GM12892 (cell line): ENCODE data around the gene RARRES2.
A peak's percentile ranks its signal among the peaks of the same experiment; 100 is the strongest.

ENCODE experiments used
- POLR2AphosphoS5 ChIP-seq: IDR thresholded peaks from 2 replicates; pipeline ENCODE4 v1.6.1; 2011; ENCODE audit warnings: low read depth, low read length, control low read depth
- TAF1 ChIP-seq: IDR thresholded peaks from 2 replicates; pipeline ENCODE4 v1.6.1; 2011; ENCODE audit warnings: low read depth, mild to moderate bottlenecking, control low read depth, low read length, borderline replicate concordance

DNA sequence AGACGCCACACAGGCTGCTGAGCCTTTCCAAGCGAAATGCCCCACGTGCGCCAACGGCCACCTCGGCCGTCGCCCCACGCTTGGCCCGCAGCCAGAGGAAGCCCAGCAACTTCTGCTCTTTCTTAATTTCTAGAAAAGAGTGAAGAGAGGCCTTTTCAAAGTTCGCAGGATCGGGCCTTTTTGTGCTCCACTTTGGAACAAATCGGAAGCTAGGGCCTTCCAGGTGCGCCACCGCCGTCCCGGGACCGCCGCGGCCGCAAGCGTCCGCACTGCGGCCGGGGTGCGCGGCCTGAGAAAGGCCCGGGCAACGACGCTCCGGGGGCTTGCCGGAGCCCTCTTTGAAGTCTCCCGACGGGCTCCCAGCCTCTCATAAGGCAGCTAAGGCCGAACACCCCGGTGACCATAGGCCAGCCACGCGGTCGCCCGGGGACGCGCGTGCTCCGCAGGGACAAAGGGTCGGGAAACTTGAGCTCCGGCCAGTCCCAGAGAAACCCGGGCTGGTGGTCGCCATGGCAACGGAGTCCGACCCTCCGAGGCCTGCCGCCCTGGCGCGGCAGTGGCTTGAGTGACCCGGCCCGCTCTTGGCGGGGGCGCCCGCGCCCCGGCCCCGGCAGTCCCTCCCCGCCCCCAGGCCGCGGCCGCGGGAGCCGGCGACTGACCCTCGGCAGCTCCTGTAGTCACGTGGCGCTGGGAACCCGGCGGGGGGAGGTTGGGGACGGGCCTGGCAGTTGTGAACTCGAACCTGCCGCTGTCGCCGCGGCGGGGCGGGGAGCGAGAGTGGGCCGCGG is 26.9 kb upstream of the RARRES2 start, which contains the start of gene REPIN1:
- TF ChIP-seq TAF1 (0 out of 2 replicates have a peak, but pooled peaks have one; percentile 27), POLR2AphosphoS5 (peak; percentile 52; the same call in 1 of the 2 replicates)
